GM19099 (cell line): Measurements from ENCODE around the gene SRRM5.

Experiments
- POLR2A ChIP-seq: IDR thresholded peaks from 3 replicates; pipeline ENCODE4 v1.6.1; 2011; ENCODE audit warnings: low read depth; ENCODE audit not compliant: insufficient read length; ENCODE audit errors: extremely low read depth

The SRRM5 gene

DNA sequence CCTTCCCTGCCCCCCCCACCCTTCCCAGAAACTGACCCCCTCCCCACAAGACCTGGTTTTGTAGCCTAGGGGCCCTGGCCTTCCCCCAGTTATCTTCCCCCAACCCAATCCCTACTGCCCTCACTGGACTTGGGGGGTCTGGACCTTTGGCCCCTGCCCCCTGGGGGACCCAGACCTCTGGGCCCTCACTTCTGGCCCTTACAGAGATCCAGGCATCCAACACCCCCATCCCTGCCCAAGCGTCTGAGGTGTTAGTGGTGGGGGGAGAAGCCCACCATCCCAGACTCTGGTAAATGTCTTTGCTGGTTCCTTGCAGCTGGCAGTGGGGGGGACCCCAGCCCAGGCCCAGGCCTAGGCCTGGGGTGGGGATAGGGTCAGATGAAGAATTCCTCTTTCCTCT, 11.1 kb downstream of the SRRM5 start:
- TF ChIP-seq POLR2A = no peak

DNA sequence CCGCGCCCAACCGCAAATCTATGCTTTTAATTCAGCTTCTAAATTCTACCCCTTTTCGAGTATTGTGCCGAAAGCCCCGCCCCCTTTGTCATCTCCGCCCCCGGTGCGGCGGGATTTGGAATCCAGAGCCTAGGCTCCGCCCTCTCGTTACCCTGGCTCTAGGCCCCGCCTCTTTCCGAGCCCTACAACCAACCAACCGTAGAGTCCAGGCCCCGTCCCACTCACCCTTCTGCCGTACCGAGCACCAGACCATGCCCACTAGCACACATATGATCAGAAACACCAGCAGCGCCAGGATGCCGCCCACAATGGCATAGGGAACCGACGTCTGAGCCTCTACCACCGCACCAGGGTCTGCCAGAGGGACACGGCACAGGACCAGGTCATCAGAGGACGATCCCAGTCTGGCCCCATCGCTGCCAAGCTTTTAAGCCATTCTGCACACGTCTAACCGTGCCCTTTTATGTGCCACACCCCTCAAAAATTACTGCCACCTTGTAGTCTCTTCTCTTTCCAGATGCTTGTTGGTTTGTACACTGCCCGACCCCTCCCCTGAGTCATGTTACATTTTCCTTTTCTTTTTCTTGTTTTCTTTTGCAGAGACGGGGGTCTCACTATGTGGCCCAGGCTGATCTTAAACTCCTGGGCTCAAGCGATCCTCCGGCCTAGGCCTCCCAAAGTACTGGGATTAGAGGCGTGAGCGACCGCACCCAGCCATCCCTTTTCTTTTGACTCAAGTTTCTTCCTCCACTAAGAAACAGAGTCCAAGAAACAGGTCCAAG, 12.2 kb downstream of the SRRM5 start:
- TF ChIP-seq POLR2A = no peak

DNA sequence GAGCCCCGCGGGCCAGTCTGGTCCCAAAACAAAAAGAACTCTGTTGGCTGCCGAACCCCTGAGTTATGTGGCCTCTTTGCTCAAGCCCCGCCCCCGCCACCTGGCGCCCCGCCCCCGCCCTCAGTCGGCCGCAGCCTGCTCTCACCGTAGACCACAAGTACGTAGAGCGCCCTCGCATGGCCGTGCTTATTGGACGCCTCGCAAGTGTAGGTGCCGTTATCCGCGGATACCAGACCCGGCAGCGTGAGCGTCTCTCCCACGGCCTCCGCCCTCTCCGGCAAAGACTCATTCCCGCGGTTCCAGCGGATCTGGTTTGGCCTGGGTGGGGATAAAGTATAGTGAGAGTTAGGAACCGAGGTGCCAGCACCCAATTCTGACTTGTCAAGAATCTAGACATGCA, 13.0 kb downstream of the SRRM5 start:
- TF ChIP-seq POLR2A = no peak

DNA sequence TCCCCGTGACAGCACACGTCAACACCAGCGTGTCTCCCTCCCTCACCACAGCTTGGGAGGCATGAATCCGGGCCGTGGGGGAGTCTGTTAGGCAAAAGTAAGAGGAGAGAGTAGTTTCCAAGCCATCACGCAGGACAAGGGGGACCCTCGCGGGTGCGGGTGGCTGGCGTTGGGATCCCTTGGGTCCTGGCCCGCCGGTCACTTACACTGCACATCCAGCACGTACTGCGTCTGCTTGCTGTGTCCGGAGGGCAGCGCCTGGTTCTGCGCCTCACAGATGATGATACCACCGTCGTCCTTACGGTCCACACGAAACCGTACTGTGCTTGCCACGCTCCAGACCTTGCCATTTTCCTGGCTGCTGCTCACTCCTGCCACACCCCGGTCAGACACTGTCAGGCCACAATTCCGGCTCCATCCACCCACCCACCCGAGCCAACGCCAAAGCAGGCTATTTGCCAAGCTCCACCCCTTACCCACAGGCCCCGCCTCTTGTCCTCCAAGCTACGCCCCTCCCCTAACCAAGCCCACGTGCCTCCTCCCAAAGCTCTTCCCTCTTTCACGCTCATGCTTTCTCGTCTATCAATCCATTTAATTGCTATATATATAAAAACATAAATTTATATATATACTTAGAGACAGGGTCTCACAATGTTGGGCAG, 14.2 kb downstream of the SRRM5 start:
- no peak for TF ChIP-seq POLR2A

DNA sequence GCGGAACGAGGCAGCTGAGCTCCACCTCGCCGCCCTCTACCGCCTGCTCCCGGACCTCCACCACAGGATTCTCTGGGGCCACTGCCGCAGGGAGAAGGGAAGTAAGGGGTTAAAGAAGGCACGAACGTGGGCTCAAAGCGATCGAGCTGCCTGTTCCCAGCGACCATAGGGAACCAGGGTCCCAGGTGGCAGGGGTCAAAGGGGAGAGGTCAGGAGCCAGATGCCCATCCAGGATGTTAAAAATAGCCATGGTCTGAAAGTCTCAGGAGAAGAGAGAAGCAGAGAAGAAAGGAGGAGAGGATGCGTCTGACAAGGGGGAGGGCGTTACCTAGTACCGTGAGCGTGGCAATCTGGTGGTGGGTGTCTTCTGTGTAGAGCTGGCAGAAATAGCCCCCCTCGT, 14.9 kb downstream of the SRRM5 start:
- no peak for TF ChIP-seq POLR2A

DNA sequence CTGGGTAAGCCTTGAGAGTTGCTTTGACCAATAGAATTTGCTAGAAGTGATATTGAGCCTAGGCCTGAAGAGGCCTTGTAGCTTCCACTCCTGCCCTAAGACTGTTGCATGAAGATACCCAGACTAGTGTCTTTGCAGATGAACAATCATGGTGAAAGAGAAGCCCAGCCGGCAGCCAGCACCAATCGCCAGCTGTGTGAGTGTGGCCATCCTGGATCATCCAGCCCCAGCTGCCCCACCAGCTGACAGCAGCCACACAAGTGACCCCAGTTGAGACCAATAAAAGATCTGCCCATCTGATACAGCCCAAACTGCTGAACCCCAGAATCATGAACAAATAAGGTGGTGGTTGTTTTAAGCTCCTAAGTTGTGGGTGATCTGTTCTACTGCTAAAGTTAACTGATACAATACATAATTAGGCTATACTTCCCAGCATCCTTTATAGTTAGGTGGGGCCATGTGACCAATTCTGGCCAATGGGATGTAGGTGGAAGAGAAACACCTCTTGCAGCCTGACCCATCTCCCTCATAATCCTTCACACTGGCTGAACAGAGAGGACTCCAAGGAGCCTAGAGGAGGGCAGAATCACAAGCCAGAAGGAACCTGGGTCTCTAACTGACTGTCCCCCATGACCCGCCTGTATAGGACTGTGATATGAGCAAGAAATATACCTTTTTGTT, 16.9 kb downstream of the SRRM5 start:
- no peak for TF ChIP-seq POLR2A

DNA sequence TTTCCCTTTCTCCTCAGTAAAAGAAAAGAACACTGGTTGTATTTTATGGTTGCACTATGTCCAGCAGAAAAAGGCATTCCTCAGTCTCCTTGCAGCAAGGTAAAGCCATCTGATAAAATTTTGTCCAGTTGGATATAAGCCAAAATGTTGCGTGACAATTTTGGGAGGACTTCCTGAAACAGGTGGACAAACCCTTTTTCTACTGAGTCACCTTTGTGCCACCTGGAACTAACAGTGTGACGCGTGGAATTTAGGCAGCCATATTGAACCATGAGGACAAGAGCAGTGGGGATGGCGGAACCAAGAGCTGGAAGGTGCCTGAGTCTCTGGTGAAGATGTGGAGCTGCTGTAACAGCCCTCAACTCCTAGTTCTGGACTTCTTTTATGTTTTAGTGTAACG, 19.6 kb downstream of the SRRM5 start:
- no peak for TF ChIP-seq POLR2A

DNA sequence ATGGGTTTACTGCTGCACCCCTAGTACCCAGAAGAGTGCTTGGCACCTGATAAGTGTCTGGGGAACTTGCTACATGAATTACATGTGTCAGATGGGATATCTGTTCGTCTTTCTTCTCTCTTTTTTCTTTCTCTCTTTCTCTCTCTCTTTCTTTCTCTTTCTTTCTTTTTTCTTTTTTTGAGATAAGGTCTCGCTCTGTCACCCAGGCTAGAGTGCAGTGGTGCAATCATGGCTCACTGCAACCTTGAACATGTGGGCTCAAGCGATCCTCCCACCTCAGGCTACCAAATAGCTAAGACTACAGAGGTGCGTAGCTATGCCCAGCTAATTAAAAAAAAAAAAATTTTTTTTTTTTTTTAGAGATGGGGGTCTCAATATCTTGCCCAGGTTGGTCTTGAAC, 21.6 kb downstream of the SRRM5 start:
- no peak for TF ChIP-seq POLR2A

DNA sequence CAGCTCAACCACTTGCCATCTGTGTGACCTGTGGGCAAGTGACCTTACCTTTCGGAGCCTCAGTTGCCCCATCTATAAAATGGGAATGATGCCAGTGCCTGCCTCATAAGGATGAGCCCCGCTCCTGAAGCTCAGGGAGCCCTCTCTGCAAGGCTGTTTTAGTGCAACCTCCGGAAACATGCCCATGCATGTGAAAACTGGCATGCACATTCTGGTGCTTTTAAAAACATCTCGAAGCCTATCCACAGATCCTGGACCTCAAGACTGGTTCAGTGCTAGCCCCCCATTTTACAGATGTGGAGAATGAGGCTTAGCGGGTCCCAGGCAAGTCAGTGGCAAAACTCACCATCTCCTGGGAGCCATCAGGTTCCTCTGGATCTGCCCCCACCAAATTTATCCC, 22.2 kb downstream of the SRRM5 start:
- TF ChIP-seq POLR2A = no peak

DNA sequence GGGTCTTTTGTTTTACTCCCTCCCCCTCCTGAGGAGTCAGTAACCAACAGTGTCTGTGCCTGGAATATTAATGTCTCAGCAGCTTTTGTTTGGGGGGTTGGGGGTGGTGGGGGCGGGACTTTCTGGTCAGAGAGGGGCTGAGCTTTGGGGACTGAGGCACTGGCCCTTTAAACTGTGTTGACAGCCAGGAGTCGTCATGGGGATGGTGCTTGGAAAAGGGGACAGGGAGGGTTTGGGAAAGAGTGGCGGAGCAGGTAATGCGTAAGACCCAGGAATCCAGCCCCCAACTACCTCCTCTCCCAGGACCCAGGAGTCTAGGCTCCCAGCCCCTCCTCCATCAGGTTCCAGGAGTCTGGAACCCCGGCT, 22.6 kb downstream of the SRRM5 start:
- no peak for TF ChIP-seq POLR2A

DNA sequence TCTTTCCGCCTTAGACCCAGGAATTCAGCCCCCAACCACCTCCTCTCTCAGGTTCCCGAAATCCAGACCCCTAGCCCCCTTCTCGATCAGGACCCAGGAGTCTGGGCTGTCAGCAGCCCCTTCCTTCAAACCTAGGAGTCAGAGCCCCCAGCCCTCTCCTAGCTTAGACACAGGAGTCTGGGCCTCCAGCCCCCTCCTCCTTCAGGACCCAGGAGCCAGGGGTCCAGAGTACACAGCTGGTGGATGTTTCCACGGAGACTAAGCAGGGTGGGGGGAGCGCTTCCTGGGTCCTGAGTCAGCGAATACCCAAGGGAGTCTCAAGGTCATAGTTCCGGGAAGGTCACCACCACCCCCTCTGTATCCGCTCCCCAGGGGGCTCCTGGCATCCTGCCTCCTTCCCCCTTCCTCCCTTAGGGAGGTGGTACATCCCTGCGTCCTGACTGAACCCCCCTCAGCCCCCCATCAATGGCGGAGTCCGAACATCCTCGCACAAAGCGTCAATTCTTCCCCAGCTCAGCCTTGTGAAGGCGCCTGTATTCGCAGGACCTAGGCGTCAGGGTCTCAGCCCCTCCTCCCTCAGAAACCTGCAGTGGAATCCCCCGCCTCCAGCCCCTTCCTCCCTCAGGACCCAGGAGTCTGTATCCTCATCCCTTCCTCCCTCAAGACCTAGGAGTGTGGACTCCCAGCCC, 23.1 kb downstream of the SRRM5 start:
- no peak for TF ChIP-seq POLR2A

DNA sequence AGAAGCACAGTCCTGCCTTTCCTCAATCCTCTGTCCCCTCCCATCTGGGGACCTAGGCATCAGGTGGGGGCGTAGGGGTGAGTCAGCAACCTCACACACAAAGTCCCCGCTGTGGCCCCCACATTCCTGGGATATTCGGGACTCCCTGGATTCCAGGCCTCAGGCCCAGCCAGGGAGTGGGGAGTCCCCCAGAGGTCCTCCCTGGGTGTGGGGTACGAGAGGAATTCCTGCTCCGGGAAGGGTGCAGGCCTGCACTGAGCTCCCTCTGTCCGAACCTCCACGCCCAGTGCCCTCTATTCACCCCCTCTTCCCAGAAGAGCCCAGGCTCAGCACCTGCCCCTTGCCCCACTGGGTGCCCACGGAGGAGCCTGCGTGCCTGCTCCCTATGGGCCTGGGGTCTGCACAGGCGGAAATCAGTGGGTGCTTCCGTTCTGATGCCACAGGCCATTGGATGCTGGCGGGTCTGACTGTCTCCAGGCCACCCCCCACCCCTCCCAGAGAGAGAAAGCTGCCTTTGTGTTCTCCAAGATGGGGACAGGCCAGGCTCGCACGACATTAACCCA, 24.3 kb downstream of the SRRM5 start:
- TF ChIP-seq POLR2A = no peak

DNA sequence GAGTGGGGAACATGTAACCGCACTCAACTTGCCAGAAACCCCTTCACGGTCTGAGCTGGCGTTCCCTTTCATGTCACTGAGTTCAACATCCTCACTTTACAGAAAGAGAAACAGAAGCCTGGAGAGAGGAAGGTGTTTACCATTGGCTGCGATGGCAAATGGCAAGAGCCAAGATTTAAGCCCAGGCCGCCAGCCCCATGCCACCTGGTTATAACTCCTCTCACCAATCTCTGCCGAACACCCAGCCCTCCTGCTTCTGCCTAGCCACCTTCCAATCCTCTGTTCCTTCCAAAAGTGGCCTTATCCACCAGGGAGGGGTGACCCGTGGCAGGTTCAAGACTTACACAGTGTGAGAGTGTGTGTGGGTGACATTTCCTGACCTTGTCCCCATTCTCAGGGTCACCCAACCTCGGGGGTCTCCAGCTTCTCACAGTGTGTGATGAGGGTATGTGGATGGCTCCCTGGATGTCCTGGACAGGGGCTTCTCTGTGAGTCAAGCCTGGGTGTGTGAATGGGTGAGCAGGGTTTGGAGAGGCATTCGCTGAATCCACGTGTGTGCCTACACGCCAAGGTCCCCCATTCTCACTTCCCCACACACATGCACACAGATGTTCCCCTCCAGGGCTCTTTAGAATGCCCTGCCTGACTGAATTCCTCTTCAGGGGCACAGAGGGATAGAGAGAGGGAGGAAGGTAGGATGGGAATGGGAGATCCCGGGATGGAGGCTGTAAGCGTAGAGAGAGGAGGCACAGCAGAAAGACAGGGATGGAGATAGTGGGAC, 26.5 kb downstream of the SRRM5 start:
- no peak for TF ChIP-seq POLR2A

DNA sequence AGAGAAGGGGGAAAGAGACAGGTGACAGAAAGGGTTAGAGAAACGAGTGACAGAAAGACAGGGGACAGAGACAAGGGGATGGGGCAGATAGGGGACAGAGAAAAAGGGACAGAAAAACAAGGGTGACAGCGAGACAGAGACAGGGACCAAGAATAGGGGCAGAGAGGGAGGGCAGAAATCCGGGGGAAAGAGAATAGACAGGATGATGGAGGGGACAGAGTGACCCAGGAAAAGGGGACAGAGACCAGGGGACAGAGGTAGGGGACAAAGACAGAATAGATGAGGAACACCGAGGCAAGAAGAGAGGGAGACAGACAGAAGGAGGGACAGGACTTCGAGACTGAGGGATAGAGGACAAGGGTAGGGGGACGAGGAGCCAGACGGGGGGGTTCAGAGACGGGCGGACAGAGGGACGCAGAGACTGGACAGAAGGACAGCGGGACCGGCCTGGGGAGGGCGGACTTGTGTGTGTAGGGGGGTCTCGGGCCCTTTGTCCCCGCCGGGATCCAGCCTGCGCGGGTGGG, 27.2 kb downstream of the SRRM5 start:
- TF ChIP-seq POLR2A = no peak
